HepG2 (cell line): ENCODE measurements around the gene LRRC3C. TPM values are rescaled to one million over a fixed set of nuclear protein-coding genes. Genes with fewer than 3 reads are reported as not detected.
A peak's percentile ranks its signal among the peaks of the same experiment; 100 is the strongest.

Experiments
- AGO1 ChIP-seq: fragments of 200-400 bp; formaldehyde crosslinking; IDR thresholded peaks from 2 replicates; pipeline ENCODE4 v1.6.1; 2017; ENCODE audit warnings: mild to moderate bottlenecking, low read depth, low read length, moderate library complexity; ENCODE audit not compliant: poor library complexity, severe bottlenecking
- ARHGAP35 ChIP-seq: sonication (generic); formaldehyde crosslinking; IDR thresholded peaks from 2 replicates; pipeline ENCODE4 v1.9.0; 2022; ENCODE audit warnings: mild to moderate bottlenecking, inconsistent platforms, moderate library complexity, missing genetic modification reagents, borderline replicate concordance
- BCL6 ChIP-seq: IDR thresholded peaks from 2 replicates; pipeline ENCODE4 v1.6.1; 2016; ENCODE audit warnings: missing genetic modification reagents, missing compliant biosample characterization
- ELK4 ChIP-seq: sonication (generic); formaldehyde crosslinking; IDR thresholded peaks from 2 replicates; pipeline ENCODE4 v1.9.0; 2021; ENCODE audit warnings: missing genetic modification reagents, borderline replicate concordance
- GTF3A ChIP-seq: sonication (generic); formaldehyde crosslinking; conservative IDR thresholded peaks from 2 replicates; pipeline ENCODE4 v1.4.0; 2020; ENCODE audit warnings: mild to moderate bottlenecking, missing genetic modification reagents
- MED8 ChIP-seq: sonication (generic); formaldehyde crosslinking; IDR thresholded peaks from 2 replicates; pipeline ENCODE4 v1.8.1; 2023; ENCODE audit warnings: mild to moderate bottlenecking, missing genetic modification reagents; ENCODE audit not compliant: insufficient replicate concordance
- MEIS1 ChIP-seq: sonication (generic); formaldehyde crosslinking; IDR thresholded peaks from 2 replicates; pipeline ENCODE4 v1.9.0; 2021; ENCODE audit warnings: mild to moderate bottlenecking, missing genetic modification reagents, moderate library complexity, borderline replicate concordance
- MLXIP ChIP-seq: sonication (generic); formaldehyde crosslinking; IDR thresholded peaks from 2 replicates; pipeline ENCODE4 v1.9.0; 2021; ENCODE audit warnings: missing genetic modification reagents, borderline replicate concordance
- ZIK1 ChIP-seq: sonication (generic); formaldehyde crosslinking; IDR thresholded peaks from 2 replicates; pipeline ENCODE4 v1.5.0; 2020; ENCODE audit warnings: mild to moderate bottlenecking, low read depth, missing genetic modification reagents, borderline replicate concordance
- ZNF343 ChIP-seq: sonication (generic); formaldehyde crosslinking; IDR thresholded peaks from 2 replicates; pipeline ENCODE4 v1.4.0; 2020; ENCODE audit warnings: mild to moderate bottlenecking, missing genetic modification reagents
- polyA plus RNA-seq, 8 experiments: library from polyadenylated mRNA; depleted of rRNA in 3 of 8; stranded (reverse) in 7 of 8; unstranded in 1 of 8; fragments of >200 nt; fragmentation: Illumina TruSeq in 4 of 8; extraction: Trizol in 4 of 8; gene quantifications; 2 replicates each; pipeline versions ENCODE4 v1.2.1 to v1.2.3, GENCODE V29; 2011 to 2016; ENCODE audit warnings: low read depth in 4 of 8, missing spikeins in 1 of 8, mixed read lengths in 1 of 8; ENCODE audit not compliant: insufficient read depth in 1 of 8
- total RNA-seq, 5 experiments: library from RNA; depleted of rRNA; stranded (reverse); fragments of >200 nt; fragmentation: Illumina TruSeq; extraction: Trizol; gene quantifications; 2 replicates each; pipeline ENCODE4 v1.2.3, GENCODE V29; 2016; ENCODE audit warnings: low read depth in 1 of 5
- TF ChIP-seq, protein P1 (sequence below): sonication (generic); formaldehyde crosslinking; IDR thresholded peaks from 2 replicates; pipeline ENCODE4 v1.5.0; 2020; ENCODE audit warnings: mild to moderate bottlenecking, missing genetic modification reagents
- TF ChIP-seq, protein P2 (sequence below), 2 experiments: sonication (generic) in 1 of 2; formaldehyde crosslinking in 1 of 2; IDR thresholded peaks; 2 replicates each; pipeline versions ENCODE4 v1.4.0 to v1.6.1; 2016 to 2020; ENCODE audit warnings: borderline replicate concordance in 1 of 2, low read depth in 1 of 2, mild to moderate bottlenecking in 1 of 2, missing genetic modification reagents in 1 of 2

The LRRC3C gene
- total and polyA plus RNA-seq, 2 of the 13 experiments (the other 11 are each of a cell fraction or from before 2014, with no cell fraction given), result 0.17 TPM; not detected in 1

DNA sequence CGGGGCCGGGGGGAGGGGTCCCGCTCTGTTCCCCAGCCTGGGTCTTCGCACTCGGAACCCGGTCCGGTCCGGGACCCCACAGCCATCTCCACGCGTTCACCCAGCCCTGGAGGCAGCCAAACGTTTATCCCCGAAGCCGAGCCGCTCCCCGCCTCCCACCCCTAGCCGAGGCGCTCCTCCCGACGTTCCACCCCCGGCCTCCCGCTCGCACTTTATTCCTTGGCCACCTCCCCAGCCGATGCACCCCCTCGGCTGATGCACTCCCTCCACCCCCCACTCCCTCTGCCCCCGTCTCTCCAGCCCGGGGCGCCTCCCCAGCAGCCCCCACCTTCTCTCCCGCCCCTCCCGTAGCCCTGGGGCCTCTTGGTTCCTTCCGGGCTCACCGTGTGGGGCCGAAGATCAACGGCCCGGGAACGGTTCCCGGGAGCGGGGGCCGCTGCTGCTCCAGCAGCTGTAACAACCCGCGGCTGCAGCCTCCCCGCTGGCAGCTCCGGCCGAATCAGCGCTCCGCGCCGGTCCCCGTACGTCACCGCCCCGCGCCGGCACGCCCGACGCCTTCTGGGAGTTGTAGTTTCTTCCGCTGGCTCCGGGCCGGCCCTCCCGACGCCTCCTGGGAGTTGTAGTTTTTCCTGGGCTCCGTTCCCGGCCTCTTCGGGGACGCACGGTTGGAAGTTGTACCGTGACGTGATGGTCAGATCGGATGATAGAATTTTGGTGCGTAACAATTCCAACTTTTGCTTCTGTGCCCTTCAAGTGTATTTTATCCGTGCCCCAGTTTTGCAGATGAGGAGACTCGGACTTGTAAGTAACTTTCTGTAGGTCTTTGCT, at the start of gene LRRC3C, which contains the start of gene ORMDL3 (continued):
- TF ChIP-seq MED8 (peak; percentile 56), ELK4 (CRISPR knock-in tag) (0 out of 2 replicates have a peak, but pooled peaks have one; percentile 12), MEIS1 (CRISPR knock-in tag) (peak; percentile 26; the same call in 1 of the 2 replicates), ARHGAP35 (peak; percentile 75), GTF3A (CRISPR knock-in tag) (no peak), ZIK1 (no peak), BCL6 (CRISPR knock-in tag) (no peak), ZNF343 (CRISPR knock-in tag) (peak; percentile 42; the same call in 1 of the 2 replicates), AGO1 (no peak), MLXIP (CRISPR knock-in tag) (no peak)
- TF ChIP-seq, protein P1, sequence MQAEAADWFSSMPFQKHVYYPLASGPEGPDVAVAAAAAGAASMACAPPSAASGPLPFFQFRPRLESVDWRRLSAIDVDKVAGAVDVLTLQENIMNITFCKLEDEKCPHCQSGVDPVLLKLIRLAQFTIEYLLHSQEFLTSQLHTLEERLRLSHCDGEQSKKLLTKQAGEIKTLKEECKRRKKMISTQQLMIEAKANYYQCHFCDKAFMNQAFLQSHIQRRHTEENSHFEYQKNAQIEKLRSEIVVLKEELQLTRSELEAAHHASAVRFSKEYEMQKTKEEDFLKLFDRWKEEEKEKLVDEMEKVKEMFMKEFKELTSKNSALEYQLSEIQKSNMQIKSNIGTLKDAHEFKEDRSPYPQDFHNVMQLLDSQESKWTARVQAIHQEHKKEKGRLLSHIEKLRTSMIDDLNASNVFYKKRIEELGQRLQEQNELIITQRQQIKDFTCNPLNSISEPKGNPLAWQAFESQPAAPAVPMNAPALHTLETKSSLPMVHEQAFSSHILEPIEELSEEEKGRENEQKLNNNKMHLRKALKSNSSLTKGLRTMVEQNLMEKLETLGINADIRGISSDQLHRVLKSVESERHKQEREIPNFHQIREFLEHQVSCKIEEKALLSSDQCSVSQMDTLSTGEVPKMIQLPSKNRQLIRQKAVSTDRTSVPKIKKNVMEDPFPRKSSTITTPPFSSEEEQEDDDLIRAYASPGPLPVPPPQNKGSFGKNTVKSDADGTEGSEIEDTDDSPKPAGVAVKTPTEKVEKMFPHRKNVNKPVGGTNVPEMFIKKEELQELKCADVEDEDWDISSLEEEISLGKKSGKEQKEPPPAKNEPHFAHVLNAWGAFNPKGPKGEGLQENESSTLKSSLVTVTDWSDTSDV (CRISPR knock-in tag), result peak; percentile 77; the same call in 1 of the 2 replicates
- TF ChIP-seq, protein P2, sequence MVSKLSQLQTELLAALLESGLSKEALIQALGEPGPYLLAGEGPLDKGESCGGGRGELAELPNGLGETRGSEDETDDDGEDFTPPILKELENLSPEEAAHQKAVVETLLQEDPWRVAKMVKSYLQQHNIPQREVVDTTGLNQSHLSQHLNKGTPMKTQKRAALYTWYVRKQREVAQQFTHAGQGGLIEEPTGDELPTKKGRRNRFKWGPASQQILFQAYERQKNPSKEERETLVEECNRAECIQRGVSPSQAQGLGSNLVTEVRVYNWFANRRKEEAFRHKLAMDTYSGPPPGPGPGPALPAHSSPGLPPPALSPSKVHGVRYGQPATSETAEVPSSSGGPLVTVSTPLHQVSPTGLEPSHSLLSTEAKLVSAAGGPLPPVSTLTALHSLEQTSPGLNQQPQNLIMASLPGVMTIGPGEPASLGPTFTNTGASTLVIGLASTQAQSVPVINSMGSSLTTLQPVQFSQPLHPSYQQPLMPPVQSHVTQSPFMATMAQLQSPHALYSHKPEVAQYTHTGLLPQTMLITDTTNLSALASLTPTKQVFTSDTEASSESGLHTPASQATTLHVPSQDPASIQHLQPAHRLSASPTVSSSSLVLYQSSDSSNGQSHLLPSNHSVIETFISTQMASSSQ (IDR thresholded peaks at IDR 0.05; ENCODE audit: low read depth), result no peak; the same call in 1 of the 2 replicates
- TF ChIP-seq, protein P2 (CRISPR knock-in tag; IDR thresholded peaks at IDR 0.05; ENCODE audit: borderline replicate concordance), result peak; percentile 39; the same call in 1 of the 2 replicates
